Fibroblast of skin of abdomen (primary cell): Measurements from ENCODE around the gene FMO1.

ENCODE experiments used
- DNase-seq: peaks from one replicate; pipeline ENCODE4 v3.0.0-alpha.2; 2013

The FMO1 gene

GRCh38 chr1:171286032-171286705 is 37.9 kb downstream of the FMO1 start:
- DNase-seq = peak; percentile 30

- DNase-seq = no peak
These were observed 42.3 kb downstream of the FMO1 start for GRCh38 chr1:171290621-171291020.

- peak; percentile 92 for DNase-seq
These were observed 44.5 kb downstream of the FMO1 start for GRCh38 chr1:171292799-171293198.

GRCh38 chr1:171295383-171295782 is 47.1 kb downstream of the FMO1 start:
- peak; percentile 64 for DNase-seq

GRCh38 chr1:171295821-171296220 is 47.5 kb downstream of the FMO1 start:
- DNase-seq = no peak

- DNase-seq = no peak
These were observed 48.6 kb downstream of the FMO1 start for GRCh38 chr1:171296897-171297296.

- DNase-seq = no peak
These were observed 50.4 kb downstream of the FMO1 start for GRCh38 chr1:171298696-171299095.

GRCh38 chr1:171299342-171299741 is 51.0 kb downstream of the FMO1 start:
- DNase-seq = no peak

- DNase-seq = no peak
These were observed 52.1 kb downstream of the FMO1 start for GRCh38 chr1:171300401-171300800.

GRCh38 chr1:171310661-171311087 is 62.4 kb downstream of the FMO1 start:
- DNase-seq = no peak

GRCh38 chr1:171311771-171312558 is 63.7 kb downstream of the FMO1 start:
- no peak for DNase-seq

- no peak for DNase-seq
These were observed 65.1 kb downstream of the FMO1 start for GRCh38 chr1:171313319-171313834.

GRCh38 chr1:171313835-171314320 is 65.6 kb downstream of the FMO1 start, which contains the start of gene FMO4:
Gene FMO4, plus strand, starts transcription at chr1:171314183. Its CDS starts 5,643 bp downstream, at chr1:171319826.
- peak; percentile 99 for DNase-seq

- DNase-seq = no peak
These were observed 81.0 kb downstream of the FMO1 start for GRCh38 chr1:171329251-171329650.

- no peak for DNase-seq
These were observed 85.8 kb downstream of the FMO1 start for GRCh38 chr1:171334024-171334640.
